GM19351 (cell line): ENCODE measurements around the gene GLB1L2.

Source experiments
- ATAC-seq: cut with Tn5 transposase; IDR thresholded peaks from one replicate; pipeline ENCODE4 v1.9.1; 2021; ENCODE audit warnings: mild to moderate bottlenecking, moderate library complexity; ENCODE audit not compliant: unreplicated experiment

GLB1L2 gene

GRCh38 chr11:134417871-134418840 is 86.4 kb downstream of the GLB1L2 start:
- ATAC-seq: no peak

- ATAC-seq: no peak
These were observed 91.3 kb downstream of the GLB1L2 start for GRCh38 chr11:134423106-134423505.

DNA sequence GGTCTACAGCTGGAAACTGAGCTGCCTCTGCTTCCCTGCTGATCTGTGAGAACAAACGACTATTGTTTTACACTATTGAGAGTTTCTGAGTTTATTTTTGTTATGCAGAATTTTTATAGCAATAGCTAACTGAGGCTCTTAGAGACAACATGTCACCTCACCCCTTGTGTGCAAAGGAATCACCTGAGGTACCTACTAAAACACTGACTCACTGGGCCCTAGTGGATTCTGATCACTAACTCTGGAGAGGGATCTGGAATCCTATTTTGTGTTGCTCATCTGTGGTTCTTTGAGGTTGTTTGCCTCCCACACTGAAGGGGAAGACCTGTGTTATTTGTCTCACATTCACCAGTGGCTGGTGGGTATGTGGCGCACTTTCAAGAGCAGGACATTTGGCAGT is 93.6 kb downstream of the GLB1L2 start:
- no peak for ATAC-seq
